Transverse colon (tissue), 4 donors: Measurements from ENCODE around the gene NCMAP. TPM values are rescaled to one million over a fixed set of nuclear protein-coding genes. Genes with fewer than 3 reads are reported as not detected.

Experiments
- DNase-seq: peaks from one replicate; pipeline ENCODE4 v3.0.0-alpha.2; 2019
- H3K27ac ChIP-seq, 4 donors: fragments of 200-600 bp; sonication (generic); 2 replicates each; pipeline ENCODE4 v1.5.1; 2016 to 2018; ENCODE audit warnings: inconsistent platforms in 4 of 4
- H3K27me3 ChIP-seq: fragments of 200-600 bp; sonication (generic); 2 replicates; pipeline ENCODE4 v1.5.1; 2017; ENCODE audit warnings: inconsistent platforms
- H3K36me3 ChIP-seq, 4 donors: fragments of 200-600 bp; sonication (generic); 2 replicates each; pipeline ENCODE4 v1.5.1; 2017 to 2019; ENCODE audit warnings: inconsistent platforms in 4 of 4
- H3K4me1 ChIP-seq, 4 donors: fragments of 200-600 bp; sonication (generic); 2 replicates each; pipeline ENCODE4 v1.5.1; 2017 to 2020; ENCODE audit warnings: inconsistent platforms in 4 of 4
- H3K4me3 ChIP-seq, 4 donors: fragments of 200-600 bp; sonication (generic); 1 replicate in 1 of 4; 2 replicates in 3 of 4; pipeline versions ENCODE4 v1.5.1 to v1.6.1; 2017 to 2019; ENCODE audit warnings: inconsistent platforms in 4 of 4
- H3K9me3 ChIP-seq, 2 donors: fragments of 200-600 bp; sonication (generic); 2 replicates each; pipeline ENCODE4 v1.5.1; 2017 to 2019; ENCODE audit warnings: inconsistent platforms in 2 of 2
- EP300 ChIP-seq: sonication (generic); formaldehyde crosslinking; IDR thresholded peaks from one replicate; pipeline ENCODE4 v1.6.1; 2017; ENCODE audit warnings: antibody characterized with exemption, low read depth
- POLR2A ChIP-seq: fragments of 450-650 bp; IDR thresholded peaks from one replicate; pipeline ENCODE4 v1.6.1; 2016; ENCODE audit warnings: antibody characterized with exemption, mild to moderate bottlenecking, moderate library complexity
- POLR2AphosphoS5 ChIP-seq, 3 donors: sonication (generic); formaldehyde crosslinking; IDR thresholded peaks; one replicate each; pipeline ENCODE4 v1.6.1; 2016; ENCODE audit warnings: antibody characterized with exemption in 3 of 3
- WGBS, 2 donors: methylation state at CpG; one replicate each; pipeline ENCODE4 v1.1.5; 2018; ENCODE audit warnings: low coverage in 1 of 2; 5-methylcytosine and 5-hydroxymethylcytosine counted together
- in situ Hi-C, 4 donors: fragments of 200-750 bp; cut with MboI; loops; one replicate each; pipeline versions ENCODE4 v1.15.0 to v1.15.1; 2017; ENCODE audit warnings: low sequenced_read_pairs in 3 of 4, low pct_ligation_motif_present in 1 of 4, low pct_unique_long_range_greater_than_20kb in 1 of 4
- intact Hi-C: fragments of 100-400 bp; cut with DNase I; formaldehyde crosslinking; loops from one replicate; pipeline ENCODE4 v1.15.1; 2023; ENCODE audit warnings: low total_unique reads
- total RNA-seq, 4 donors: library from RNA; depleted of rRNA; stranded (reverse); fragments of >200 nt; gene quantifications; one replicate each; pipeline ENCODE4 v1.1.0, GENCODE V29; 2016
- TF ChIP-seq, protein P1 (sequence below), 5 experiments: fragments of 200-600 bp in 3 of 5; fragments of 450-650 bp in 2 of 5; sonication (generic) in 3 of 5; IDR thresholded peaks; 1 replicate in 2 of 5; 2 replicates in 3 of 5; pipeline ENCODE4 v1.5.1; 2016 to 2017; ENCODE audit warnings: antibody characterized with exemption in 5 of 5, inconsistent platforms in 3 of 5, mild to moderate bottlenecking in 2 of 5, moderate library complexity in 1 of 5

The NCMAP gene
- total RNA-seq, 4 donors from 2014 or later, result 0.37 to 2.2 (median 1.4) TPM; not detected in 1

DNA sequence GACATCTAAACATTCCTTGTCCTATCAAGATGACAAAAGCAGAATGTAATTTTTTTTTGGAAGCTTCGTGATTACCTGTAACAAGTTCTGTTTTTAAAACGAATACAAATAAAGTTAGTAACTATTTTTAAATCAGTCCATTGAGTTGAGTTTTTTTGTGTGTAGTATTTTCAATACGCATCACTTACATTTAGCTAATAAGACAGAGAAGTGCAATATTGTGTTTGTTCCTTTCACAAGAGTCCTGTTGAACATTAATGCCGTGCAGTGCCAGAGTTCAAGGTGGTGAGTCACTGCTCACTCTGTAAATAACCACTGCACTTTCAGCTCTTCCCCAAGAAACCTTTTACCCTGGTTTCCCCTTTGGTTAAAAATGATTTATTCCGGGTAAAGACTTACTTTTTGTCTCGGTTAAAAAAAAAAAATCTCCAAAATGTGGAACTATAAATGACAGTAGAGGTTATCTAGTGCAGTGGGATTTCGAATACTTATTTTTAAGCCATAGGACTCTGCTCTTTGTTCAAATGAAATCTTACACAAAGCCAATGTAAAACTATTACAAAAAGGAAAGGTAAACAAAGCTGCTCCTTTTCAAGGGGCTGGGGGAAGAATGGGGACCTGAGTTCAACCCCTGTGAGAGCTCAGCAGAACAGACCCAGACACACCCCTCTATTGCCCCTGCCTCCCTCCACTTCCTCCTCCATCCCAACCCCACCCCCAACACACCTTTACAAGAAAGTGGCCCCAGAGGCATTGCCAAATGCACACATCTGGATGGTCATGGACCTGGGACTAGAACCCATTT is 14.8 kb upstream of the NCMAP start:
- TF ChIP-seq, protein P1, sequence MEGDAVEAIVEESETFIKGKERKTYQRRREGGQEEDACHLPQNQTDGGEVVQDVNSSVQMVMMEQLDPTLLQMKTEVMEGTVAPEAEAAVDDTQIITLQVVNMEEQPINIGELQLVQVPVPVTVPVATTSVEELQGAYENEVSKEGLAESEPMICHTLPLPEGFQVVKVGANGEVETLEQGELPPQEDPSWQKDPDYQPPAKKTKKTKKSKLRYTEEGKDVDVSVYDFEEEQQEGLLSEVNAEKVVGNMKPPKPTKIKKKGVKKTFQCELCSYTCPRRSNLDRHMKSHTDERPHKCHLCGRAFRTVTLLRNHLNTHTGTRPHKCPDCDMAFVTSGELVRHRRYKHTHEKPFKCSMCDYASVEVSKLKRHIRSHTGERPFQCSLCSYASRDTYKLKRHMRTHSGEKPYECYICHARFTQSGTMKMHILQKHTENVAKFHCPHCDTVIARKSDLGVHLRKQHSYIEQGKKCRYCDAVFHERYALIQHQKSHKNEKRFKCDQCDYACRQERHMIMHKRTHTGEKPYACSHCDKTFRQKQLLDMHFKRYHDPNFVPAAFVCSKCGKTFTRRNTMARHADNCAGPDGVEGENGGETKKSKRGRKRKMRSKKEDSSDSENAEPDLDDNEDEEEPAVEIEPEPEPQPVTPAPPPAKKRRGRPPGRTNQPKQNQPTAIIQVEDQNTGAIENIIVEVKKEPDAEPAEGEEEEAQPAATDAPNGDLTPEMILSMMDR (IDR thresholded peaks at IDR 0.05), result no peak
- no peak for TF ChIP-seq POLR2A
- peak in 1 of 3 donors; percentile 67 for TF ChIP-seq POLR2AphosphoS5 (IDR thresholded peaks at IDR 0.05)
- intact Hi-C loops (no loop called here), in situ Hi-C loops (no loop called here)
- Histone ChIP-seq H3K27me3 (no peaks in the 10 kb centered on the region), H3K4me1 (peaks cover 6 to 33% (median 21%) of the 10 kb centered on the region in 4 donors), H3K36me3 (no peaks in the 10 kb centered on the region), H3K9me3 (no peaks in the 10 kb centered on the region), H3K27ac (peak overlapping the region; percentile 65 to 79 (median 74)), H3K4me3 (peak overlapping the region in 1 of 4 donors; percentile 8)
- peak; percentile 65 for DNase-seq
- 24 to 27% methylated on average over 7 of the region's 7 CpGs for WGBS, 2 donors

GRCh38 chr1:24541711-24542346 is 14.1 kb upstream of the NCMAP start:
- Histone ChIP-seq H3K4me3 (no peak overlapping the region), H3K4me1 (peaks cover 5 to 26% (median 14%) of the 10 kb centered on the region in 4 donors), H3K9me3 (no peaks in the 10 kb centered on the region), H3K36me3 (no peaks in the 10 kb centered on the region), H3K27ac (peak overlapping the region; percentile 65 to 79 (median 74)), H3K27me3 (no peaks in the 10 kb centered on the region)
- in situ Hi-C loops, result no loop called here
- TF ChIP-seq, protein P1 (IDR thresholded peaks at IDR 0.05), result peak; percentile 52 to 81 (median 69)
- no peak for TF ChIP-seq POLR2A
- peak; percentile 56 for DNase-seq
- WGBS, 2 donors, result 51 to 62% methylated on average over 5 to 8 of the region's 8 CpGs
- intact Hi-C loops, result no loop called here

DNA sequence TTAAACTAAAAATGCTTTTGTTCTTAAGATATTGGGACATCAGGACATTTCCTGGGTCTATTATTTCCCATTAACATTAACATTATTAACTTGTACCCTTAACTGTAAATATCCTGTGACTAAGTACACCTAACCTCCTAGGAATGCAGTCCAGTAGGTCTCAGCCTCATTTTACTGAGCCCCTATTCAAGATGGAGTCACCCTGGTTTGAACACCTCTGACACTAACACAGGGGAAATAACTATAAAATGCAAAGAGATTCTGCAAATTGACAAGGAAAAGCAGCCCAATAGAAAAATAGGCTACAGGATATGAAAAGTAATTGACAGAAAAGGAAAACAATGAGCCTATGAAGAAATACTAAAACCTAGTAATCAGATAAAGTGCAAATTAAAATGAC is 11.6 kb upstream of the NCMAP start:
- Histone ChIP-seq H3K4me1 (peaks cover 8 to 36% (median 13%) of the 10 kb centered on the region in 4 donors), H3K4me3 (no peak overlapping the region), H3K9me3 (no peaks in the 10 kb centered on the region), H3K36me3 (no peaks in the 10 kb centered on the region), H3K27ac (no peak overlapping the region), H3K27me3 (no peaks in the 10 kb centered on the region)
- in situ Hi-C loops, result no loop called here
- no peak for DNase-seq
- intact Hi-C loops, result no loop called here
- TF ChIP-seq POLR2A, result no peak
- no peak for TF ChIP-seq POLR2AphosphoS5 (IDR thresholded peaks at IDR 0.05)
- no peak for TF ChIP-seq EP300
- TF ChIP-seq, protein P1 (IDR thresholded peaks at IDR 0.05), result no peak

- in situ Hi-C loops (no loop called here), intact Hi-C loops (no loop called here)
- DNase-seq, result no peak
- Histone ChIP-seq H3K27me3 (no peaks in the 10 kb centered on the region), H3K4me1 (peaks cover 8 to 29% (median 10%) of the 10 kb centered on the region in 4 donors), H3K4me3 (no peak overlapping the region), H3K36me3 (no peaks in the 10 kb centered on the region), H3K27ac (no peak overlapping the region), H3K9me3 (no peaks in the 10 kb centered on the region)
- TF ChIP-seq POLR2AphosphoS5 (IDR thresholded peaks at IDR 0.05) (no peak), EP300 (no peak), POLR2A (no peak)
- TF ChIP-seq, protein P1 (IDR thresholded peaks at IDR 0.05), result no peak
- WGBS, 2 donors, result 40 to 69% methylated on average over 1 of the region's 1 CpG
Measured at GRCh38 chr1:24545662-24546061, 10.2 kb upstream of the NCMAP start.
